Measurements from ENCODE around the gene PRODH2.

DNA sequence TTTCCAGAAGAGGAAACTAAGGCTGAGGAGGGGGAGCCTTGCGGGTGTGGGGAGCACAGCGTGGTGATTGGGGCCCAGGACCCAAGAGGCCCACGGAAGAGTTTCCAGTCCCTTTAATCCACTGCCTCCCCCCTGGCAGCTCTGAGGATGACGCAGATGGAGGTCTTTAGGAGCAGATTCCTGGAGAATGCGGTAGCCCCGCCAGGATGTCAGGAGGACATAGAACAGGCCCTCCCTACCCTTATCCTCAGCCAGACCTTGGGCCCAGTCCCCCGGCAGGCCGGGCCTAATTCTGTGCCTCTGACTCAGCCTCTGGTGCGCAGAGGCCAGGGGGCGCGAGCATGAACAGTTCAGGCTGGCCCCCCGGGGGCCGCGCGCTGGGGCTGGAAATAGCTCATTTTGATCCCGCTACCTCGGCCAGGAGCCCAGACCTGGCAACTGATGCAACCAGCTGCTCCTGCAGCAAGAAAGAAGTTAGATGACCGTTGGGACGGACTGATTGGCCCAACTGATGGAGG is 55.4 kb downstream of the PRODH2 start:
- TF ChIP-seq, protein P1, sequence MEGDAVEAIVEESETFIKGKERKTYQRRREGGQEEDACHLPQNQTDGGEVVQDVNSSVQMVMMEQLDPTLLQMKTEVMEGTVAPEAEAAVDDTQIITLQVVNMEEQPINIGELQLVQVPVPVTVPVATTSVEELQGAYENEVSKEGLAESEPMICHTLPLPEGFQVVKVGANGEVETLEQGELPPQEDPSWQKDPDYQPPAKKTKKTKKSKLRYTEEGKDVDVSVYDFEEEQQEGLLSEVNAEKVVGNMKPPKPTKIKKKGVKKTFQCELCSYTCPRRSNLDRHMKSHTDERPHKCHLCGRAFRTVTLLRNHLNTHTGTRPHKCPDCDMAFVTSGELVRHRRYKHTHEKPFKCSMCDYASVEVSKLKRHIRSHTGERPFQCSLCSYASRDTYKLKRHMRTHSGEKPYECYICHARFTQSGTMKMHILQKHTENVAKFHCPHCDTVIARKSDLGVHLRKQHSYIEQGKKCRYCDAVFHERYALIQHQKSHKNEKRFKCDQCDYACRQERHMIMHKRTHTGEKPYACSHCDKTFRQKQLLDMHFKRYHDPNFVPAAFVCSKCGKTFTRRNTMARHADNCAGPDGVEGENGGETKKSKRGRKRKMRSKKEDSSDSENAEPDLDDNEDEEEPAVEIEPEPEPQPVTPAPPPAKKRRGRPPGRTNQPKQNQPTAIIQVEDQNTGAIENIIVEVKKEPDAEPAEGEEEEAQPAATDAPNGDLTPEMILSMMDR (IDR thresholded peaks at IDR 0.05): no peak
- TF ChIP-seq, protein P2, sequence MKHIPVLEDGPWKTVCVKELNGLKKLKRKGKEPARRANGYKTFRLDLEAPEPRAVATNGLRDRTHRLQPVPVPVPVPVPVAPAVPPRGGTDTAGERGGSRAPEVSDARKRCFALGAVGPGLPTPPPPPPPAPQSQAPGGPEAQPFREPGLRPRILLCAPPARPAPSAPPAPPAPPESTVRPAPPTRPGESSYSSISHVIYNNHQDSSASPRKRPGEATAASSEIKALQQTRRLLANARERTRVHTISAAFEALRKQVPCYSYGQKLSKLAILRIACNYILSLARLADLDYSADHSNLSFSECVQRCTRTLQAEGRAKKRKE (CRISPR knock-in tag; IDR thresholded peaks at IDR 0.05; ENCODE audit: low read depth): no peak
- TF ChIP-seq POLR2A (IDR thresholded peaks at IDR 0.05; ENCODE audit: low read length) (no peak; the same call in 1 of the 2 replicates), EHMT2 (IDR thresholded peaks at IDR 0.05; ENCODE audit: low read depth) (no peak), ELK1 (IDR thresholded peaks at IDR 0.05; ENCODE audit: low read depth, low read length) (no peak), FOSL2 (IDR thresholded peaks at IDR 0.05) (no peak), FOSL2 (CRISPR knock-in tag; IDR thresholded peaks at IDR 0.05) (peak; percentile 59), HDAC2 (IDR thresholded peaks at IDR 0.05) (no peak), MAFK (IDR thresholded peaks at IDR 0.05; ENCODE audit: partially characterized antibody) (no peak), NPAS2 (CRISPR knock-in tag; IDR thresholded peaks at IDR 0.05; ENCODE audit: borderline replicate concordance) (no peak), USF2 (IDR thresholded peaks at IDR 0.05) (no peak)
- TF ChIP-seq, protein P3, sequence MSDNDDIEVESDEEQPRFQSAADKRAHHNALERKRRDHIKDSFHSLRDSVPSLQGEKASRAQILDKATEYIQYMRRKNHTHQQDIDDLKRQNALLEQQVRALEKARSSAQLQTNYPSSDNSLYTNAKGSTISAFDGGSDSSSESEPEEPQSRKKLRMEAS (IDR thresholded peaks at IDR 0.05): no peak
- TF ChIP-seq, protein P4, sequence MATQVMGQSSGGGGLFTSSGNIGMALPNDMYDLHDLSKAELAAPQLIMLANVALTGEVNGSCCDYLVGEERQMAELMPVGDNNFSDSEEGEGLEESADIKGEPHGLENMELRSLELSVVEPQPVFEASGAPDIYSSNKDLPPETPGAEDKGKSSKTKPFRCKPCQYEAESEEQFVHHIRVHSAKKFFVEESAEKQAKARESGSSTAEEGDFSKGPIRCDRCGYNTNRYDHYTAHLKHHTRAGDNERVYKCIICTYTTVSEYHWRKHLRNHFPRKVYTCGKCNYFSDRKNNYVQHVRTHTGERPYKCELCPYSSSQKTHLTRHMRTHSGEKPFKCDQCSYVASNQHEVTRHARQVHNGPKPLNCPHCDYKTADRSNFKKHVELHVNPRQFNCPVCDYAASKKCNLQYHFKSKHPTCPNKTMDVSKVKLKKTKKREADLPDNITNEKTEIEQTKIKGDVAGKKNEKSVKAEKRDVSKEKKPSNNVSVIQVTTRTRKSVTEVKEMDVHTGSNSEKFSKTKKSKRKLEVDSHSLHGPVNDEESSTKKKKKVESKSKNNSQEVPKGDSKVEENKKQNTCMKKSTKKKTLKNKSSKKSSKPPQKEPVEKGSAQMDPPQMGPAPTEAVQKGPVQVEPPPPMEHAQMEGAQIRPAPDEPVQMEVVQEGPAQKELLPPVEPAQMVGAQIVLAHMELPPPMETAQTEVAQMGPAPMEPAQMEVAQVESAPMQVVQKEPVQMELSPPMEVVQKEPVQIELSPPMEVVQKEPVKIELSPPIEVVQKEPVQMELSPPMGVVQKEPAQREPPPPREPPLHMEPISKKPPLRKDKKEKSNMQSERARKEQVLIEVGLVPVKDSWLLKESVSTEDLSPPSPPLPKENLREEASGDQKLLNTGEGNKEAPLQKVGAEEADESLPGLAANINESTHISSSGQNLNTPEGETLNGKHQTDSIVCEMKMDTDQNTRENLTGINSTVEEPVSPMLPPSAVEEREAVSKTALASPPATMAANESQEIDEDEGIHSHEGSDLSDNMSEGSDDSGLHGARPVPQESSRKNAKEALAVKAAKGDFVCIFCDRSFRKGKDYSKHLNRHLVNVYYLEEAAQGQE (IDR thresholded peaks at IDR 0.05): no peak

All from A549 (cell line).